ENCODE results near the gene CTLA4. TPM values are rescaled to one million over a fixed set of nuclear protein-coding genes. Genes with fewer than 3 reads are reported as not detected.

CTLA4 gene
- total RNA-seq, 4 donors from 2014 or later, result 0.33 TPM; not detected in 3

DNA sequence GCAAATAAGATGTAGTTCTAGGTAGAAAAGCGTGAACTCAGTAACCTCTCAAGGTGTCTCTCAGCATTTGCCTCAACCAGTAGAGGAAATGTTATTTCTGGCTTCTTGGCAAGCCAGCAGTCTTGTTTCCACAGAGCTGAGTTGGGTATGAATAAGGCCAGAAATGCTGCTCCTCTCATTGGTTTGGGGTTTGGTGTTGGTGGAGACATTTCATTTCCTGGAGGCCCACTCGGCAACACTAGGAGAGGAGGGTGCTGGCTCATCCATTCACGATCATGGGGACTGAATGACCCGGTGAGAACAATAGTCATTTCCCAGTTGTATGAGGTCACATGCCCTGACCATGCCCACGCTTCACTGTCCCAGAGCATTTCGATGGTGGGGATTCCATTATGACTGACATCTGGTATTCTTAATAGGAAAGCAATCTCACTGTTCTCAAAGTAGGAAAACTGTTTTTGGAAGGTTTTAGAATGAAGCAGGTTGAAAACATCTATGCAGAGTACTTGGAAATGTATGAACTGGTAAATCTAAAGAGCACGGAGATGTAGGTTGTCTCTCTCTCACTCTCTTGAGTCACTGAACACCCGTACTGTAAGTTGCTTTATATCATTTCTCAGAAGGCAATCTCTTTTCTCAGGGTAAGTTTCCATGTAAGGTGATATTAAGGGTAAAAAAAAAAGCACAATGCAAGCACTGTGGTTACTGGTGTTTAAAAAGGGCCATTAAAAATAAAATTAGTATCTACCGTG lies 37.1 kb upstream of the CTLA4 start:
- no peaks in the 10 kb centered on the region for H3K27me3 ChIP-seq
- intact Hi-C loops (cut with DNase I), result no loop called here
- WGBS, result 78% methylated on average over 7 of the region's 9 CpGs

GRCh38 chr2:203835420-203835819 lies 32.2 kb upstream of the CTLA4 start:
- DNase-seq (ENCODE audit: extremely low spot score), result peak; percentile 8
- Histone ChIP-seq H3K36me3 (no peaks in the 10 kb centered on the region), H3K27me3 (no peaks in the 10 kb centered on the region), H3K9me3 (no peaks in the 10 kb centered on the region), H3K4me1 (no peaks in the 10 kb centered on the region), H3K27ac (replicated peaks in 1 of 4) (no peak overlapping the region), H3K4me3 (no peak overlapping the region)
- 92% methylated on average over 6 of the region's 6 CpGs for WGBS
- TF ChIP-seq POLR2AphosphoS5 (IDR thresholded peaks at IDR 0.05), result no peak
- TF ChIP-seq POLR2A (IDR thresholded peaks at IDR 0.05; ENCODE audit: low read depth), result no peak
- TF ChIP-seq EP300 (IDR thresholded peaks at IDR 0.05), result no peak
- TF ChIP-seq, protein P1, sequence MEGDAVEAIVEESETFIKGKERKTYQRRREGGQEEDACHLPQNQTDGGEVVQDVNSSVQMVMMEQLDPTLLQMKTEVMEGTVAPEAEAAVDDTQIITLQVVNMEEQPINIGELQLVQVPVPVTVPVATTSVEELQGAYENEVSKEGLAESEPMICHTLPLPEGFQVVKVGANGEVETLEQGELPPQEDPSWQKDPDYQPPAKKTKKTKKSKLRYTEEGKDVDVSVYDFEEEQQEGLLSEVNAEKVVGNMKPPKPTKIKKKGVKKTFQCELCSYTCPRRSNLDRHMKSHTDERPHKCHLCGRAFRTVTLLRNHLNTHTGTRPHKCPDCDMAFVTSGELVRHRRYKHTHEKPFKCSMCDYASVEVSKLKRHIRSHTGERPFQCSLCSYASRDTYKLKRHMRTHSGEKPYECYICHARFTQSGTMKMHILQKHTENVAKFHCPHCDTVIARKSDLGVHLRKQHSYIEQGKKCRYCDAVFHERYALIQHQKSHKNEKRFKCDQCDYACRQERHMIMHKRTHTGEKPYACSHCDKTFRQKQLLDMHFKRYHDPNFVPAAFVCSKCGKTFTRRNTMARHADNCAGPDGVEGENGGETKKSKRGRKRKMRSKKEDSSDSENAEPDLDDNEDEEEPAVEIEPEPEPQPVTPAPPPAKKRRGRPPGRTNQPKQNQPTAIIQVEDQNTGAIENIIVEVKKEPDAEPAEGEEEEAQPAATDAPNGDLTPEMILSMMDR (IDR thresholded peaks at IDR 0.05), result no peak
- intact Hi-C loops (cut with DNase I), result no loop called here

More for the DNA sequence above, 37.1 kb upstream of the CTLA4 start:
- no peak overlapping the region for H3K4me3 ChIP-seq
- H3K4me1 ChIP-seq, result no peaks in the 10 kb centered on the region
- no peak overlapping the region for H3K27ac ChIP-seq (replicated peaks in 1 of 4)
- TF ChIP-seq EP300 (IDR thresholded peaks at IDR 0.05) (no peak), POLR2A (IDR thresholded peaks at IDR 0.05; ENCODE audit: low read depth) (no peak), POLR2AphosphoS5 (IDR thresholded peaks at IDR 0.05) (no peak)
- TF ChIP-seq, protein P1 (IDR thresholded peaks at IDR 0.05), result no peak
- H3K36me3 ChIP-seq, result no peaks in the 10 kb centered on the region
- DNase-seq (ENCODE audit: extremely low spot score), result peak; percentile 68
- H3K9me3 ChIP-seq, result no peaks in the 10 kb centered on the region

- no peaks in the 10 kb centered on the region for H3K36me3 ChIP-seq
- TF ChIP-seq POLR2A (IDR thresholded peaks at IDR 0.05; ENCODE audit: low read depth) (no peak), POLR2AphosphoS5 (IDR thresholded peaks at IDR 0.05) (no peak), EP300 (IDR thresholded peaks at IDR 0.05) (no peak)
- TF ChIP-seq, protein P1 (IDR thresholded peaks at IDR 0.05), result no peak
- DNase-seq (ENCODE audit: extremely low spot score), result peak; percentile 83
- no peak overlapping the region for H3K4me3 ChIP-seq
- no peaks in the 10 kb centered on the region for H3K4me1 ChIP-seq
- intact Hi-C loops (cut with DNase I), result no loop called here
- 89% methylated on average over 19 of the region's 19 CpGs for WGBS
- no peaks in the 10 kb centered on the region for H3K27me3 ChIP-seq
- H3K27ac ChIP-seq (replicated peaks in 1 of 4), result no peak overlapping the region
- no peaks in the 10 kb centered on the region for H3K9me3 ChIP-seq
Observed at GRCh38 chr2:203835892-203836800, 31.4 kb upstream of the CTLA4 start.

GRCh38 chr2:203840655-203841205 lies 26.8 kb upstream of the CTLA4 start:
- Histone ChIP-seq H3K9me3 (no peaks in the 10 kb centered on the region), H3K4me1 (no peaks in the 10 kb centered on the region), H3K36me3 (no peaks in the 10 kb centered on the region), H3K4me3 (no peak overlapping the region), H3K27me3 (no peaks in the 10 kb centered on the region), H3K27ac (replicated peaks in 1 of 4) (no peak overlapping the region)
- 83% methylated on average over 5 of the region's 5 CpGs for WGBS
- DNase-seq (ENCODE audit: extremely low spot score), result no peak
- intact Hi-C loops (cut with DNase I), result no loop called here
- TF ChIP-seq POLR2AphosphoS5 (IDR thresholded peaks at IDR 0.05), result no peak
- TF ChIP-seq POLR2A (IDR thresholded peaks at IDR 0.05; ENCODE audit: low read depth), result no peak

DNA sequence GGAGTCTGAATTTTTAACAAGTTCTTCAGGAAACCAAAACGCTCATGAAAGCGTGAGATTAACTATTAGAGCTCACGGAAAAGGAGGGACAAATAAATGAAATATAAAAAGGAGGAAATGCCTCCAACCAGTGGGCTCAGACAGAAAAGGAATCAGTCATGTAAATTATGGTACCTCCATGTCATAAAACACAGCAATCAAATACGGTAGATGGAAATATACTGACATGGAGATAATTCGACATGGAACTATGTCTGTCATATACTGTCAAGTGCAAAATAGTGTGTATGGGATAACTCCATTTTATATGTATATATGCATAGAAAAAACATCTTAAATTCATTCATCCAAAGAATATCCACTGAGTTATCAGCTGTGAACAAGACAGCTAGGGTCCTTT lies 25.9 kb upstream of the CTLA4 start:
- WGBS, result 93% methylated on average over 5 of the region's 5 CpGs
- Histone ChIP-seq H3K36me3 (no peaks in the 10 kb centered on the region), H3K9me3 (no peaks in the 10 kb centered on the region), H3K4me3 (no peak overlapping the region), H3K27ac (replicated peaks in 1 of 4) (no peak overlapping the region), H3K4me1 (no peaks in the 10 kb centered on the region), H3K27me3 (no peaks in the 10 kb centered on the region)
- TF ChIP-seq, protein P1 (IDR thresholded peaks at IDR 0.05), result no peak
- TF ChIP-seq POLR2A (IDR thresholded peaks at IDR 0.05; ENCODE audit: low read depth) (no peak), EP300 (IDR thresholded peaks at IDR 0.05) (no peak), POLR2AphosphoS5 (IDR thresholded peaks at IDR 0.05) (no peak)
- no peak for DNase-seq (ENCODE audit: extremely low spot score)
- intact Hi-C loops (cut with DNase I), result no loop called here

Measured in esophagus muscularis mucosa (tissue), 4 donors.